HG02981 (cell line): ENCODE measurements around the gene ZCCHC14.
"Not testable (repeated sequence)": the region's sequence is repeated elsewhere in the genome, so short reads cannot be mapped to it uniquely, and the experiment has no call there.

ENCODE experiments used
- ATAC-seq: cut with Tn5 transposase; IDR thresholded peaks from one replicate; pipeline ENCODE4 v1.9.1; 2021; ENCODE audit warnings: mild to moderate bottlenecking, moderate library complexity; ENCODE audit not compliant: unreplicated experiment

ZCCHC14 gene

GRCh38 chr16:87366930-87367329, 125.9 kb downstream of the ZCCHC14 start:
- ATAC-seq = no peak

GRCh38 chr16:87366288-87366687, 126.5 kb downstream of the ZCCHC14 start:
- ATAC-seq = no peak

DNA sequence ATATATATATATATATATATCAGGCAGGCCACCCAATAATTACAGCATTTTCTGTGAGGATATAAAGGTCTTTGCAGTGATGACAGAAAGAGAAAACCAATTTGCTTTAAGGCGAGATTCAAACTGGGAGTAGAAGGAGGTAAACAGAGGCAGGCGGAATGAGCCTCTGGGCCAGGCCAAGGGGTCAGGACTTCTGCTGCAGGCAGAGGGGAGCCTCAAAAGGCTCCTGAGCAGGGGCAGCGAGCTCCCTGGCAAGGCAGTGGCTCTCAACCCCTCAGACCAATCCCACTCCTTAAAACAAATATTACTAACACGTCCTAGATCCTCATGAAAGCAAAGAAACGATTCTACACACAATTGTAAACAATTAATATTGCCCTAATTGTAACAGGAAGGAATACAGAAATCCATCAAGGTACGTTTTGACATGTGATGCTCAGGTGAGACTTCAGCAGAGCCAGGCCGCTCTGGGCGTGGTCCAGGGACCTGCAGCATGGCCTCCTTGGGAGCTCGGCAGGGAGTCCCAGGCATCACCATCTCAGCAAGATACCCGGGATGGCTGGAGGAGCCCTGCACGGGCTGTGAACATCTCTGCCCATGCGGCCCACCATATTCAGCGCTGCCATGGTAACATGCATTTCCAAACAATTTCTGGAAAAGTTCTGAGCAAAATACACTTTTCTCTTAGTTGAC, 127.7 kb downstream of the ZCCHC14 start:
- ATAC-seq = no peak

DNA sequence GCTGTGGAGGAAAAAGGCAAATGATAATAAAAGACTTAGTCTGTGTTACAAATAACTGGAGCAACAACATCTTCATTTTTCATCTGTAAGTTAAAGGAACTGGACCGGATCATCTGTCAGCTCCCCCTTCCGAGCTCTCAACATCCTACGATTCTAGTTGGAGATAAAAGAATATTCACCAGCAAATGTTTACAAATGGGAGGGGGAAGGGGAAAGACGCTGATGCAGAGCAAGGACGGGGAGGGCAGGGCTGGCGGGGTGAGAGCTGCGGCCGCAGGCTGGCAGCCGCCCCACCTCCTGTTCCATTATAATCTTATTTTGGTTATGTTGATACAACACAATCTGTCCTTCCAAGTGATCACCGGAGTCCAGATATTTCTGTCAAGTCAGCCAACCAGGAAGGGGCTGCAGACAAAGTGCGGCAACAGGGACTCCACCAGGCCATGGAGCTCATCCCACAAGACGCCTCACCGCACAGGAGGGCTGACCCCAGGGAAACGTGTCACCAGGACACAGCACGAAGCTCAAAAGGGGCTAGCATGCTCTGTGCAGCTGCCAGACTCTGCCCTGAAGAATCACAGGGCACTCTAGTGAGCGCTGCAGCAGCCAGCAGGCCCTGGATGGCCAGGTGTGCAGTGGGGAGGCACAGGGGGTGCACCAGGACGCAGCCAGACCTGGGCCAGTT, 128.9 kb downstream of the ZCCHC14 start:
- no peak for ATAC-seq

DNA sequence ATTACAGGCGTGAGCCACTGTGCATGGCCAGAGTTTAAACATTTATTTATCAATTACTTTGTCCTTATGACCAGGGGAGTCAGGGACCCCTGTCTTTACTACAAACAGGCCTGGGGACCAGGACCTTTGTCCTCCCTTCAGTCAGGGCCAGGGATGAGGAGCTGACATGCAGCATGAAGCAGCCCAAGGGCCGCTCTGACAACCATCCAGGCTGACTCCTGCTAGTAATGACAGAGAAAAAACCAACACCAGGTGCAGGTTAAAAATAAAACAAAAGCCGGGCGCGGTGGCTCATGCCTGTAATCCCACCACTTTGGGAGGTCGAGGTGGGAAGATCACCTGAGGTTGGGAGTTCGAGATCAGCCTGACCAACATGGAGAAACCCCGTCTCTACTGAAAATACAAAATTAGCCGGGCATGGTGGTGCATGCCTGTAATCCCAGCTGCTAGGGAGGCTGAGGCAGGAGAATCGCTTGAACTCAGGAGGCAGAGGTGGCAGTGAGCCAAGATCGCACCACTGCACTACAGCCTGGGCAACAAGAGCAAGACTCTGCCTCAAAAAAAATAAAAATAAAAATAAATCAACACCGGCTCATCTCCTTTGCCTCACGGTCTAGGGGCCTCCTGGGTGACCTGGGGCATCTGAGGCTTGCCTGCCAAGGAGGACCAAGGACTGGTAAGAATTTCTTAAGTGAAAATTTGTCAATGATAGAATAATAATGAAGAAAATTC, 129.8 kb downstream of the ZCCHC14 start:
- not testable (repeated sequence) for ATAC-seq

DNA sequence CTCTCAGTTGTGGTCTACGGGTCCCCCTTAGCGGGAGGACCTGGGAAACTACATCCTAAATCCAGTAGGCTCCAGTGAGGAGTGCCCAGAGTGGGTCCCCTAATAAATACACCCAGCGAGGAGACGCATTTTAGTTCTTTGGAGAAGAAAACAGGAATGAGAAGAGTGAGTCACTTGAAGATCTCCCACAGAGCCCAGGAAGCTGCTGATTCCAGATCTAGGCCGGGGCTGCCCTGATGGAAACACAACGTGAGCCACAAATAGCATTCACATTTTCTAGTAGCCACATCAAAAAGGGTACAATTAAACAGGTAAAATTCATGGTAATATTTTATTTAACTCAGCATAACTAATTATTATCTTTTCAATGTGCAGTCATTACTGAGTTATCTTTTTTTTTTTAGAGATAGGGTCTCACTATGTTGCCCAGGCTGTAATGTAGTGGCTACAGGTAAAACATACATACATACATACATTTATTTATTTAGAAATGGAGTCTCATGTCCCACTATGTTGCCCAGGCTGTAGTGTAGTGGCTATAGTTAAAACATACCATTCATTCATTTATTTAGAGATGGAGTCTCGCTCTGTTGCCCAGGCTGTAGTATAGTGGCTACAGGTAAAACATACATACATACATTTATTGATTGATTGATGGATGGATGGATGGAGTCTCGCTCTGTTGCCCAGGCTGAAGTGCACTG, 130.8 kb downstream of the ZCCHC14 start:
- no peak for ATAC-seq

DNA sequence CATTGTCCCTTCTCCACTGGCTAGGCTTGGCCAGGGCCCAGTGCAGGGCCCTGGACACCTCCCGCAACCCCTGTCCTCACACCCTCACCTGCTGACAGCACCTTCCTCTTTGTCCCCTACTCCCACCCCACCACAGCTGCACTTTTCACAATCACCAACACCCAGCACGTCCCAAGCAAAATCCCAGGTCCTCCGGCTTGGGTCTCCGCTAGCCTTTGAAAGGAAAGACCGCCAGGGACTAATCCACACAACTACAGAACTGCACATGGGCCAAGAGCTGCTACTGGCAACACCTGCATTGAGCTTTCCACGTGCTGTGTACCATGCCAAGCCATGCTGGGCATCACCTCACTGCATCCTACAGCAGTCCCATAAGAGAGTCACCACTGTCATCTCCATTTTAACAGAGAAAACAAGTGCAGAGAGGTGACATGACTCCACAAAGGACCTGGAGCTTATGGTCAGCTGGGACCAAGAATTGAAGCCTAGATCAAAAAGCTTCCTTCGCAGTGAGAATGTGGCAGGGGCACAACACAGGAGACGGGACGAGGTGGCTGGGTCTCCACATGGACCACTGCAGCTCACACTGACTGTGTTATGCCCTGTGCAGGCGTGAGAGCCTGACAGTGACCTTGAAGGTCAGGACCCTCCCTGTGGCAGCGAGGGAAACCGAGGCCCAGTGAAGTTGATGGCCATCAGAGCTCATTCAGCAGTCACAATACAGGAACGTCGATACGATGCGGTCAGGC, 131.8 kb downstream of the ZCCHC14 start:
- no peak for ATAC-seq

GRCh38 chr16:87359121-87359520, 133.7 kb downstream of the ZCCHC14 start:
- ATAC-seq = no peak

DNA sequence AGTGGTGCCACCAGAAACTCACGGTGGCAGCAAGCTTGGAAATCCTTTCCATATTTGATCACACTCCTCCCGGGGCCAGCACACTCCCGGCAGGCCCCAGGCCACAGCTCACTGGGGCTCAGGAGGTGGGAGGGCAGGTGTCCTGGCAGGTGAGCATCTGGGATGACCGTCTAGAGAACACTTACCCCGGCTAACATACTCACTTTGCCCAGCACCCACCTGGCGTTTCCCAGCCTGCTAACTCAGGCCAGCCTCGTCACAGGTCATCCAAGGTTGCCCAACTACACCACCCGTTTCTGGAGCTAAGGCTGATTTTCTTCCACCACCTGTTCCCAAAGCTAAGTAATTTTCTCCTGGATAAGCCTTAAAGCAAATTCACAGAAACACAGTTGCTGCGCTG, 134.1 kb downstream of the ZCCHC14 start:
- ATAC-seq = no peak

DNA sequence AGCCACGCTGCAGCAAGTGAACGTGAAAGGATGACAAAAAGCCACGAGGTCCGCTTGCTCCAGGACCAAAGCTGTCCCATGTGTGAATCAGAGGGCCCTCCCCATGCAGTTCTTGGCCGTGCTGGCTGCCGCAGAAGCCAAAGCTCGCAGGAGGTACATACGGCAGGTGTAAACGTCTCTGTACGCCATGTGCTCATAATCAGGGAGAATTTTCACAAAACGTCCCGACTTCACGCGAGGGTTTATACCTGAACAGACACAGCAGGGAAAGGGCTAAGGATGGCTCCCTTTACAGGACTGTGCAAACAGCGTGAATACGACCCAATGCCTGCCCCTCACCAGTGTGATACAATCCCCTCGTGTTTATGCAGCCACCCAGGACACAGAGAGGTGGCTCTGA, 134.6 kb downstream of the ZCCHC14 start:
- no peak for ATAC-seq

DNA sequence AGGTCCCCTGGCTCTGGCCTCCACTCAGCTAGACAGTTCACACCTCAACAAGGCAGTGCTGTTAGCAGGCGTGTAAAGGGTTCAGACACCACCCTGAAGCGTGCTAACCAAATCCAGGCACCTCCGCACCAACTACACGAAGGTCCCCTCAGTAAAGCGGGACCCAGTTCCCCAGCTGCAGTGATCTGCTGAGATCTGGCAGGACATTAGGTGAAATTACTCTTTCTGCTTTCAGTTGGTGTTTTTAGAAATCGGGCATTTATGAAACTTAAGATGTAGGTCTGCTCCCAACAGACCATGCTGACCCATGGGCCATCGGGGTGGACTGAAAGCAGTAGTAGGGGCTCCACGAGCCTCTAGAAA, 136.4 kb downstream of the ZCCHC14 start:
- ATAC-seq = no peak
